A549 (cell line): ENCODE data around the gene GULP1. TPM values are rescaled to one million over a fixed set of nuclear protein-coding genes. Genes with fewer than 3 reads are reported as not detected.
A peak's percentile ranks its signal among the peaks of the same experiment; 100 is the strongest.

Experiments used
- ATAC-seq, 2 experiments: fragments of 200-7000 bp in 1 of 2; fragments of >200 bp in 1 of 2; cut with Nextera tagmentation in 1 of 2; cut with Tn5 transposase in 1 of 2; 3 replicates each; pipeline versions ENCODE4 v1.8.0 to v1.9.1; 2018 to 2020; ENCODE audit warnings: mild to moderate bottlenecking in 1 of 2, moderate library complexity in 1 of 2
- CTCF ChIA-PET: fragments of 300-600 bp; sonication (Branson Sonifier 250); formaldehyde crosslinking; extraction: SDS; loops from one replicate; lab custom pipeline; 2021; ENCODE audit warnings: antibody characterized with exemption, inconsistent platforms; lab: Yijun Ruan, JAX
- POLR2A ChIA-PET: fragments of 350-600 bp; formaldehyde crosslinking; extraction: SDS; loops from one replicate; lab custom pipeline; 2021; ENCODE audit warnings: antibody characterized with exemption, inconsistent platforms; lab: Yijun Ruan, JAX
- DNase-seq, 2 experiments: peaks; one replicate each; pipeline versions ENCODE4 v3.0.0 to v3.0.0-alpha.2; 2011 to 2016; ENCODE audit warnings: low read depth in 1 of 2, low spot score in 1 of 2
- FAIRE-seq: peaks from 2 replicates; lab custom pipeline; 2011; peaks lifted over from hg19 to GRCh38; lab: Jason Lieb, UNC
- H3K27ac ChIP-seq, 2 experiments: fragments of >200 bp; sonication (Bioruptor Twin); formaldehyde crosslinking; 3 replicates each; pipeline ENCODE4 v1.5.1; 2016 to 2017
- H3K4me1 ChIP-seq: fragments of >200 bp; sonication (Bioruptor Twin); formaldehyde crosslinking; 3 replicates; pipeline ENCODE4 v1.6.1; 2016
- H3K4me2 ChIP-seq: fragments of >200 bp; sonication (Bioruptor Twin); formaldehyde crosslinking; 3 replicates; pipeline ENCODE4 v1.6.1; 2016
- H3K4me3 ChIP-seq: fragments of >200 bp; sonication (Bioruptor Twin); formaldehyde crosslinking; 3 replicates; pipeline ENCODE4 v1.5.1; 2016
- H3K9me3 ChIP-seq: fragments of >200 bp; sonication (Bioruptor Twin); formaldehyde crosslinking; 3 replicates; pipeline ENCODE4 v1.6.1; 2016
- CBX2 ChIP-seq: fragments of 200-600 bp; sonication (generic); IDR thresholded peaks from 2 replicates; pipeline ENCODE4 v1.6.1; 2016; ENCODE audit warnings: low read depth, mild to moderate bottlenecking, borderline replicate concordance
- CEBPB ChIP-seq, 2 experiments: fragments of >200 bp in 1 of 2; sonication (Bioruptor Twin) in 1 of 2; formaldehyde crosslinking in 1 of 2; IDR thresholded peaks; 2 replicates each; pipeline ENCODE4 v1.6.1; 2012 to 2016
- CHD2 ChIP-seq: fragments of 150-350 bp; IDR thresholded peaks from 2 replicates; pipeline ENCODE4 v1.6.1; 2014; ENCODE audit warnings: low read length; ENCODE audit not compliant: partially characterized antibody
- CHD4 ChIP-seq: fragments of 200-600 bp; sonication (generic); IDR thresholded peaks from 2 replicates; pipeline ENCODE4 v1.6.1; 2016; ENCODE audit warnings: antibody characterized with exemption, mild to moderate bottlenecking, borderline replicate concordance
- EHF ChIP-seq: fragments of 250-450 bp; sonication (Bioruptor Pico); IDR thresholded peaks from 2 replicates; pipeline ENCODE4 v1.5.0; 2020; ENCODE audit warnings: mild to moderate bottlenecking
- FOSL2 ChIP-seq, 2 experiments: fragments of 450-650 bp in 1 of 2; fragments of >200 bp in 1 of 2; sonication (Bioruptor Twin) in 1 of 2; formaldehyde crosslinking; IDR thresholded peaks; 2 replicates each; pipeline versions ENCODE4 v1.5.0 to v1.6.1; 2016 to 2020; ENCODE audit warnings: mild to moderate bottlenecking in 1 of 2, moderate library complexity in 1 of 2
- FOXS1 ChIP-seq: fragments of 250-450 bp; sonication (Bioruptor Pico); IDR thresholded peaks from 2 replicates; pipeline ENCODE4 v1.5.0; 2020; ENCODE audit warnings: mild to moderate bottlenecking, moderate library complexity
- GATA3 ChIP-seq: IDR thresholded peaks from 2 replicates; pipeline ENCODE4 v1.6.1; 2012; ENCODE audit warnings: borderline replicate concordance
- HDAC2 ChIP-seq: fragments of 200-600 bp; sonication (generic); IDR thresholded peaks from 2 replicates; pipeline ENCODE4 v1.6.1; 2016
- HEYL ChIP-seq: fragments of 250-450 bp; sonication (Bioruptor Pico); IDR thresholded peaks from 2 replicates; pipeline ENCODE4 v1.8.0; 2021; ENCODE audit warnings: mild to moderate bottlenecking, moderate library complexity
- HOXA7 ChIP-seq: fragments of 250-450 bp; sonication (Bioruptor Pico); IDR thresholded peaks from 2 replicates; pipeline ENCODE4 v1.5.0; 2020; ENCODE audit warnings: mild to moderate bottlenecking, moderate library complexity
- HOXB13 ChIP-seq: fragments of 250-450 bp; sonication (Bioruptor Pico); IDR thresholded peaks from 2 replicates; pipeline ENCODE4 v1.5.0; 2020; ENCODE audit warnings: low read depth, mild to moderate bottlenecking, moderate library complexity
- HOXB5 ChIP-seq: fragments of 250-450 bp; sonication (Bioruptor Pico); IDR thresholded peaks from 2 replicates; pipeline ENCODE4 v1.5.0; 2020; ENCODE audit warnings: mild to moderate bottlenecking, moderate library complexity
- KDM1A ChIP-seq: fragments of 200-600 bp; sonication (generic); IDR thresholded peaks from 2 replicates; pipeline ENCODE4 v1.6.1; 2016; ENCODE audit warnings: low read depth, mild to moderate bottlenecking
- KDM5A ChIP-seq: fragments of 200-600 bp; sonication (generic); IDR thresholded peaks from 2 replicates; pipeline ENCODE4 v1.6.1; 2016; ENCODE audit warnings: antibody characterized with exemption, mild to moderate bottlenecking
- MAZ ChIP-seq: fragments of 150-350 bp; IDR thresholded peaks from 2 replicates; pipeline ENCODE4 v1.6.1; 2014; ENCODE audit warnings: antibody characterized with exemption, low read depth, low read length, borderline replicate concordance
- MYC ChIP-seq: IDR thresholded peaks from 2 replicates; pipeline ENCODE4 v1.6.1; 2012; ENCODE audit warnings: mild to moderate bottlenecking, inconsistent platforms, low read length, improper control_type of control experiment, borderline replicate concordance
- NFE2L2 ChIP-seq: fragments of 150-350 bp; conservative IDR thresholded peaks from 2 replicates; pipeline ENCODE4 v1.6.1; 2014; ENCODE audit warnings: low read length
- NPAS2 ChIP-seq: fragments of 250-450 bp; sonication (Bioruptor Pico); IDR thresholded peaks from 2 replicates; pipeline ENCODE4 v1.8.0; 2022; ENCODE audit warnings: mild to moderate bottlenecking, moderate library complexity, borderline replicate concordance
- PHF8 ChIP-seq: fragments of 200-600 bp; sonication (generic); IDR thresholded peaks from 2 replicates; pipeline ENCODE4 v1.6.1; 2016; ENCODE audit warnings: low read depth, mild to moderate bottlenecking, antibody characterized with exemption, moderate library complexity, borderline replicate concordance
- POLR2A ChIP-seq: IDR thresholded peaks from 2 replicates; pipeline ENCODE4 v1.6.1; 2012; ENCODE audit warnings: mild to moderate bottlenecking, low read length
- POLR2AphosphoS2 ChIP-seq: conservative IDR thresholded peaks from 2 replicates; pipeline ENCODE4 v1.6.1; 2012; ENCODE audit warnings: low read length, improper control_type of control experiment, inconsistent platforms
- RAD21 ChIP-seq, 2 experiments: fragments of >200 bp in 1 of 2; sonication (Bioruptor Twin) in 1 of 2; formaldehyde crosslinking in 1 of 2; IDR thresholded peaks in 1 of 2; conservative IDR thresholded peaks in 1 of 2; 2 replicates in 1 of 2; 3 replicates in 1 of 2; pipeline ENCODE4 v1.6.1; 2012 to 2018; ENCODE audit warnings: inconsistent platforms in 1 of 2
- RARB ChIP-seq: fragments of 250-450 bp; sonication (Bioruptor Pico); IDR thresholded peaks from 2 replicates; pipeline ENCODE4 v1.8.0; 2021; ENCODE audit warnings: mild to moderate bottlenecking, moderate library complexity
- RFX5 ChIP-seq: fragments of 450-650 bp; IDR thresholded peaks from 2 replicates; pipeline ENCODE4 v1.7.1; 2014; ENCODE audit warnings: antibody characterized with exemption, mild to moderate bottlenecking, moderate library complexity
- SREBF2 ChIP-seq: fragments of 450-650 bp; IDR thresholded peaks from 2 replicates; pipeline ENCODE4 v1.6.1; 2014; ENCODE audit warnings: mild to moderate bottlenecking, moderate library complexity
- TFCP2L1 ChIP-seq: fragments of 250-450 bp; sonication (Bioruptor Pico); IDR thresholded peaks from 2 replicates; pipeline ENCODE4 v1.5.0; 2021; ENCODE audit warnings: mild to moderate bottlenecking
- ZC3H11A ChIP-seq: fragments of 450-650 bp; IDR thresholded peaks from 2 replicates; pipeline ENCODE4 v1.6.1; 2014; ENCODE audit warnings: antibody characterized with exemption, mild to moderate bottlenecking
- ZSCAN20 ChIP-seq: fragments of 250-450 bp; sonication (Bioruptor Pico); IDR thresholded peaks from 2 replicates; pipeline ENCODE4 v1.8.0; 2022; ENCODE audit warnings: mild to moderate bottlenecking, moderate library complexity
- WGBS: methylation state at CpG from one replicate; pipeline ENCODE4 v1.1.6; 2017; ENCODE audit errors: missing lambda C conversion rate; 5-methylcytosine and 5-hydroxymethylcytosine counted together
- polyA plus RNA-seq, 4 experiments: library from polyadenylated mRNA; depleted of rRNA in 3 of 4; stranded (reverse); fragments of >200 nt; fragmentation: RNase III in 1 of 4; extraction: RNeasy Plus Mini Kit Qiagen cat#74134 plus additional on column Dnase treatment in 1 of 4; gene quantifications; 2 replicates in 3 of 4; 3 replicates in 1 of 4; pipeline ENCODE4 v1.2.3, GENCODE V29; 2011 to 2017
- TF ChIP-seq, protein P1 (sequence below): IDR thresholded peaks from 2 replicates; pipeline ENCODE4 v1.6.1; 2012
- TF ChIP-seq, protein P2 (sequence below): fragments of 450-650 bp; IDR thresholded peaks from 2 replicates; pipeline ENCODE4 v1.6.1; 2014; ENCODE audit warnings: antibody characterized with exemption
- TF ChIP-seq, protein P3 (sequence below): fragments of 250-450 bp; sonication (Bioruptor Pico); IDR thresholded peaks from 2 replicates; pipeline ENCODE4 v1.5.0; 2021; ENCODE audit warnings: mild to moderate bottlenecking, moderate library complexity, borderline replicate concordance
- TF ChIP-seq, protein P4 (sequence below): IDR thresholded peaks from 2 replicates; pipeline ENCODE4 v1.6.1; 2012
- TF ChIP-seq, protein P5 (sequence below): fragments of 250-450 bp; sonication (Bioruptor Pico); IDR thresholded peaks from 2 replicates; pipeline ENCODE4 v1.5.0; 2020; ENCODE audit warnings: low read depth, mild to moderate bottlenecking, moderate library complexity

The GULP1 gene
- polyA plus RNA-seq, 2 of the 4 experiments (the other 2 are of a cell fraction), result 30.7 to 89.2 TPM

DNA sequence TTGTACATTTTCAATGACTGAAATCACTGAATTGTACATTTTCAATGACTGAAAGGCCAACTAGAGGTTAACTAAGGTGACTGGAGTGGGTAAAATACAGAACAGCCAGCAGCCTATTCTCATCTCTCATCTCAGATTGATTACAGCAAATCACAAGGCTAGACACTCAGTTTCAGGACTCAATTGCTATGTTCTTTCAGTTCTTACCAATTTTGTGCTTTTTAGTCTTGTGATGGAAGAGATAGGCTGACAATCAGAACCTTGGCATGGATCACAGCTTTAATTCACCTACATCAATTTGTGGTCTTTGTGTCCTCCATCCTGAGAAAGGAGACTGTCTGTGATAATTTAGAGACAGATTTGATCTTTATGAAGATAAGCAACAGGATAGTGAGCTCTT is 124.7 kb downstream of the GULP1 start:
- Histone ChIP-seq H3K9me3 (0 out of 3 replicates have a peak, but pooled peaks cover 4% of the 10 kb centered on the region), H3K4me3 (peak overlapping the region; percentile 13; the same call in 2 of the 3 replicates), H3K27ac (peak overlapping the region; percentile 70 to 86), H3K4me1 (peaks cover 41% of the 10 kb centered on the region), H3K4me2 (peak overlapping the region; percentile 81)
- POLR2A ChIA-PET, result interaction anchor here (1.0 kb wide), 1 partner anchor 124 kb away, joined by 4 read pairs; the partner anchor contains the start of gene GULP1
- TF ChIP-seq MYC (no peak), HDAC2 (no peak), ZC3H11A (no peak), HOXA7 (CRISPR knock-in tag) (no peak), POLR2A (no peak), FOXS1 (CRISPR knock-in tag) (no peak), KDM5A (no peak), CHD2 (no peak), PHF8 (no peak), CHD4 (no peak), FOSL2 (IDR thresholded peaks at IDR 0.05) (no peak), FOSL2 (CRISPR knock-in tag; IDR thresholded peaks at IDR 0.05) (no peak), GATA3 (no peak), HOXB5 (CRISPR knock-in tag) (no peak), NFE2L2 (no peak), SREBF2 (no peak), NPAS2 (no peak), ZSCAN20 (no peak)
- TF ChIP-seq, protein P1, sequence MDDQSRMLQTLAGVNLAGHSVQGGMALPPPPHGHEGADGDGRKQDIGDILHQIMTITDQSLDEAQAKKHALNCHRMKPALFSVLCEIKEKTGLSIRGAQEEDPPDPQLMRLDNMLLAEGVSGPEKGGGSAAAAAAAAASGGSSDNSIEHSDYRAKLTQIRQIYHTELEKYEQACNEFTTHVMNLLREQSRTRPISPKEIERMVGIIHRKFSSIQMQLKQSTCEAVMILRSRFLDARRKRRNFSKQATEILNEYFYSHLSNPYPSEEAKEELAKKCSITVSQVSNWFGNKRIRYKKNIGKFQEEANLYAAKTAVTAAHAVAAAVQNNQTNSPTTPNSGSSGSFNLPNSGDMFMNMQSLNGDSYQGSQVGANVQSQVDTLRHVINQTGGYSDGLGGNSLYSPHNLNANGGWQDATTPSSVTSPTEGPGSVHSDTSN, result no peak
- TF ChIP-seq, protein P2, sequence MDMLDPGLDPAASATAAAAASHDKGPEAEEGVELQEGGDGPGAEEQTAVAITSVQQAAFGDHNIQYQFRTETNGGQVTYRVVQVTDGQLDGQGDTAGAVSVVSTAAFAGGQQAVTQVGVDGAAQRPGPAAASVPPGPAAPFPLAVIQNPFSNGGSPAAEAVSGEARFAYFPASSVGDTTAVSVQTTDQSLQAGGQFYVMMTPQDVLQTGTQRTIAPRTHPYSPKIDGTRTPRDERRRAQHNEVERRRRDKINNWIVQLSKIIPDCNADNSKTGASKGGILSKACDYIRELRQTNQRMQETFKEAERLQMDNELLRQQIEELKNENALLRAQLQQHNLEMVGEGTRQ, result no peak
- CTCF ChIA-PET, result interaction anchor here (1.0 kb wide), 1 partner anchor 126 kb away, joined by 3 read pairs; no protein-coding TSS in a partner anchor
- ATAC-seq, result peak in 1 of 2 experiments; percentile 56; a peak in 3 of 6 replicates
- no peak for DNase-seq
- FAIRE-seq, result no peak

DNA sequence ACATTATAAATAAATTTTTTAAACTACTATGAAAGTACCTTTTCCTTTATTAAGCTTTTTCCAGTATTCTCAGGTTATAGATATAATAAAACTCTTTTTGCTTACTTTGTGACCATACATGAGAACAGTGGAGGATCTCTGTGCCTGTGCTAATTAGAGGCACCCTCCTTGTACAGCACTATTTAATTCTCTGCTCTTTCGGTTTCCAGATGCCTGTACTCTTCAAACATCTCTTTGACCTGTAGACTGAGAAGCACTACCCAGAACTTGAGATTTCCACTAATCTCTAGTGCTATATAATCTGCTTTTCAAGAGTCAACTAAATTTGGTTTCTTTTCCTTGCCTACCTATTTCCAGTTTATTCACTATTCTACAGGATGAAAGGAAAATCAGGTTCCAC is 131.1 kb downstream of the GULP1 start:
- 66% methylated on average over 1 of the region's 1 CpG for WGBS

More for the DNA sequence above, 131.1 kb downstream of the GULP1 start:
- no peaks in the 10 kb centered on the region for H3K9me3 ChIP-seq
- no peak for TF ChIP-seq POLR2AphosphoS2
- TF ChIP-seq MAZ, result no peak
- no peak for TF ChIP-seq RFX5
- TF ChIP-seq CBX2, result no peak
- no peak for TF ChIP-seq RARB (CRISPR knock-in tag)
- TF ChIP-seq HOXA7 (CRISPR knock-in tag), result no peak
- no peak for TF ChIP-seq HEYL (CRISPR knock-in tag)
- no peak for TF ChIP-seq TFCP2L1
- no peak for TF ChIP-seq PHF8
- TF ChIP-seq, protein P3, sequence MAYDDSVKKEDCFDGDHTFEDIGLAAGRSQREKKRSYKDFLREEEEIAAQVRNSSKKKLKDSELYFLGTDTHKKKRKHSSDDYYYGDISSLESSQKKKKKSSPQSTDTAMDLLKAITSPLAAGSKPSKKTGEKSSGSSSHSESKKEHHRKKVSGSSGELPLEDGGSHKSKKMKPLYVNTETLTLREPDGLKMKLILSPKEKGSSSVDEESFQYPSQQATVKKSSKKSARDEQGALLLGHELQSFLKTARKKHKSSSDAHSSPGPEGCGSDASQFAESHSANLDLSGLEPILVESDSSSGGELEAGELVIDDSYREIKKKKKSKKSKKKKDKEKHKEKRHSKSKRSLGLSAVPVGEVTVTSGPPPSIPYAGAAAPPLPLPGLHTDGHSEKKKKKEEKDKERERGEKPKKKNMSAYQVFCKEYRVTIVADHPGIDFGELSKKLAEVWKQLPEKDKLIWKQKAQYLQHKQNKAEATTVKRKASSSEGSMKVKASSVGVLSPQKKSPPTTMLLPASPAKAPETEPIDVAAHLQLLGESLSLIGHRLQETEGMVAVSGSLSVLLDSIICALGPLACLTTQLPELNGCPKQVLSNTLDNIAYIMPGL, result no peak
- TF ChIP-seq HOXB13 (CRISPR knock-in tag), result no peak
- no peak for TF ChIP-seq RAD21 (conservative IDR thresholded peaks at IDR 0.05 in 1 of 2, IDR thresholded peaks at IDR 0.05 in 1 of 2)
- no peak for TF ChIP-seq FOXS1 (CRISPR knock-in tag)
- no peak for TF ChIP-seq SREBF2
- TF ChIP-seq, protein P4, sequence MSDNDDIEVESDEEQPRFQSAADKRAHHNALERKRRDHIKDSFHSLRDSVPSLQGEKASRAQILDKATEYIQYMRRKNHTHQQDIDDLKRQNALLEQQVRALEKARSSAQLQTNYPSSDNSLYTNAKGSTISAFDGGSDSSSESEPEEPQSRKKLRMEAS, result no peak
- TF ChIP-seq EHF (CRISPR knock-in tag), result no peak
- TF ChIP-seq, protein P5, sequence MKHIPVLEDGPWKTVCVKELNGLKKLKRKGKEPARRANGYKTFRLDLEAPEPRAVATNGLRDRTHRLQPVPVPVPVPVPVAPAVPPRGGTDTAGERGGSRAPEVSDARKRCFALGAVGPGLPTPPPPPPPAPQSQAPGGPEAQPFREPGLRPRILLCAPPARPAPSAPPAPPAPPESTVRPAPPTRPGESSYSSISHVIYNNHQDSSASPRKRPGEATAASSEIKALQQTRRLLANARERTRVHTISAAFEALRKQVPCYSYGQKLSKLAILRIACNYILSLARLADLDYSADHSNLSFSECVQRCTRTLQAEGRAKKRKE (CRISPR knock-in tag), result no peak
- no peak for TF ChIP-seq KDM1A
- no peak for TF ChIP-seq CEBPB (IDR thresholded peaks at IDR 0.05)
- DNase-seq (no peak), FAIRE-seq (no peak), ATAC-seq (no peak)
- H3K4me1 ChIP-seq, result peaks cover 19% of the 10 kb centered on the region; the same call in 2 of the 3 replicates
- H3K4me3 ChIP-seq, result no peak overlapping the region
- H3K27ac ChIP-seq, result peak overlapping the region in 1 of 2 experiments; percentile 56; a peak in 1 of 6 replicates
- ChIA-PET CTCF (no interaction called here), POLR2A (no interaction called here)
- H3K4me2 ChIP-seq, result peak overlapping the region; percentile 30
